T1000 (cell line): ENCODE results near the gene DPH7.
A peak's percentile ranks its signal among the peaks of the same experiment; 100 is the strongest.
"Not testable (repeated sequence)": the region's sequence is repeated elsewhere in the genome, so short reads cannot be mapped to it uniquely, and the experiment has no call there.

Experiments
- DNase-seq: peaks from one replicate; lab custom pipeline; 2025; ENCODE audit warnings: mixed read lengths; lab: John Stamatoyannopoulos, UW

DPH7 gene

DNA sequence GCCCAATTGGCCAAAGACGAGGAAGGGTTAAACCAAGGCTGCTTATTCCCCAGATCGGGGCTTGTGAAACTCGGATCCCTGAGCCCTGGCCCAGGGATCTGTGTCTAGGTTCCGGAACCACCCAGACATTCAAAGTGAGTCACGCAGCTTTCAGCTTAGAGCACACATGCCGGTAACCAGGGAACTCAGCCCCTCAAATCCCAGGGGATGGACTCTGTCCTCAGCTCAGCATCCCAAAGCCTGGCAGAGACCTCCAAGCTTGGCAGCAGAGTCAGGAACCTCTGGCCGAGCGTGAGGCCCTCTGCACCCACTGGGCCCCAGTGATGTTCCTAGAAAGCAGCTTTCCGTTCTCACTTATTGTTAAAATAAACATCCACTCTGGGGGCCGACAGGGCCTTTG lies 33.6 kb downstream of the DPH7 start:
- DNase-seq, result peak; percentile 37

DNA sequence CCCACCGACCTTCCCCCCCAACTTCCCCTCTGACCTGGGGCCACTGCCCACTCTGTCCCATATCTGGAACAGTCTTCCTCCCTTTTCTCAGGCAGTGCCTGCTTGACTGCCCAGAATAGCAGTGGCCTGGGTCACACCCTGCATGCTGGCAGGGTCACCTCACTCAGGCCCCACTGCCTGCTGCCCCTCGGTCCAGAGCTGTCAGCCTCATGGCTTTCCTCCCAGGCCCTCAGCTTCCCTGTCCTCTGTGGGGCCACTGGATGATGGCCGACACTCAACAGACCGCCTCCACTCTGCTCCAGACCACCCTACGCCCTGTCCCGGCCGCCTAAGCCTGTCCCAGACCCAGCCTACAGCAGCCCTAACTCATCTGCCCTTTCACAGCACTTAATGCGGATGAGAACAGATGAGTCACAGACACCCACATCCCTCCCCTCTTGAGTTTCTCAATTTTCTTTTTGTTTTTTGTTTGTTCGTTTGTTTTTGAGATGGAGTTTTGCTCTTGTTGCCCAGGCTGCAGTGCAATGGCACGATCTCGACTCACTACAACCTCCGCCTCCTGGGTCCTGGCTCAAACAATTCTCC lies 34.5 kb downstream of the DPH7 start:
- DNase-seq, result no peak

DNA sequence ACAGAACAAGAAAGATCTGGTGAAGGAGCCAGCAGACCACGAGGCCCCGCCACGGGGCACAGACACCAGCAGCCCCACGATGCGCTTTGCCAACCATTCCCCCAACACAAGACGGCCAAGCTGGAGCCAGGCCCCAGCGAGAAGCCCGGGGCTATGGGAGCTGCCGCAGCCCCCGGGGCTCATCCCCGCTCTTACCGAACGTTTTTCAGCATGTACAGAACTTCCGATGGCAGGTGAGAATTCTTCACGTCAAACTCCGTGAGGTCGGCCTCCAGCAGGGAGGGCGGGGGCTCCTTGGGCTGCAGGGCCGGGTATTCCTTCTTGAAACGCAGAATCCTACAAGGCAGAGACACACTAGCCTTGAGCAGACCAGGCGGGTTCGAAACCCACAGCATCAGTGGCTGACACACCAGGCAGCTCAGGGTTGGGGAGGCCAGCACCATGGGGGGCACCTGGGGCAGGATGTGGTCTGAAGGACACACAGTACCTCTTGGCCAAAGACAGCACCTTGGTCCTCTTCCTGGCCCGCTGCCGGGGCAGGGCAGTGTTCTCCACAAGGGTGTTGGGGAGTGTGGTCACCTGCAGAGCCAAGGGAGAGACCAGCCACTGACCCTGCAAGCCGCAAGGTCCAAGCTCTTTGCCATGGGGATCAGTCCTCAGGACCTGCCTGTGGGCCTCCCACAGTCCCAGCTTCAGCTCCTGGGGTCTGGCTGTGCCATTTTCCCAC lies 35.3 kb downstream of the DPH7 start:
- DNase-seq, result no peak

DNA sequence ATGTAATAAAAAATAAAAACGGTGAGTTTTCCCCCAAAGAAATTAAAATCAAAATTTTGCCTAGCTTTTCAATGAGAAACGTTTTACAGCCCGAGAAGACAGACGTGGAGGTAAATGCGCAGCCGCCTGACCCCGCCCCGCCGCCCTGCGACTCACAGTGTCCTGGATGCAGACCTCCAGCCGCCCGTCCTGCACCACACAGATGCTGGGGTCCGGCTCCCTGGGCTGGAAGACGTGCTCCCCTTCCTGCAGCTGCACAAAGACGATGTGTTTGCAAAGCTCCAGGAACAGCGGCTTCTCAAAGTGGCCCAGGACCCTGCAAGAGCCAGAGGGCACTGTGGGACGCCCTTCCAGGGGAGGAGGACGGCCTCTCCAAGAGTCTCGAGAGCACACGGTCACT lies 36.2 kb downstream of the DPH7 start:
- DNase-seq, result no peak

DNA sequence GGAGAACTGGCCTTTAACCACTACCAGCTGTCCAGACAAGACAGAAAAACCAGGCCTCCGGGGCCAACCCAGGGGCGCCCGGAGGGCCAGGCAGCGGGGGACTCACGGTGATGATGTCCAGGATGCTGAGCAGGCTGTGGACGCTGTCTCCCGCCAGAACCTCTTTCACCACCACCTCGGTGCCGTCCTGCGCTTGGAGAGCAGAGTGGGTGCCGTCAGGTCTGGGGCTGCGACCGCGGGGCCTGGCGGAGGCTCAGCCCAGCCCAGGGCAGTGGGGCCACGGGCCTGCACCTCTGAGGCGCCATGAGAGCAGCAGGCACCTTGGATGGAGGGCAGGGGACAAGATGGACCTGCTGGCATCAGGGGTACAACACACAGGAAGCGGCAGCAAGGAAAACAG lies 38.2 kb downstream of the DPH7 start:
- no peak for DNase-seq

DNA sequence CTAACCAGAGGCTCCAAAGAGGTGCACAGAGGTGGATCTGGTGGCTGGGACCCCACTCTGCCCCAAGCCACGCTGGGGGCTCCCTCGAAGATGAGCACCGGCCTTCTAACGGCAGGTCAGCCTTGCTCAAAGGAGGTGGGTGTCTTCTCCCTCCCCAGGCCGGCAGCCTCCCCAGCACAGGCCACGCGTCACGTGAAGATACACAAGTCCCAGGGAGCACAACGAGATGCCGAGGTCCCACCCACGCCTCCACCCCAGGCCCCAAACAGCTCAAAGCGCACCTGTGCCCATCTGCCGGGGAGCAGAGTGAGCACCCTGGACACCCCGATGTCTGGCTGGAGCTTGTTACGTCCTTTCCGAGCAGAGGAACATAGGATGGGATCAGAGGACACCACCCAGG lies 40.7 kb downstream of the DPH7 start:
- DNase-seq, result no peak

DNA sequence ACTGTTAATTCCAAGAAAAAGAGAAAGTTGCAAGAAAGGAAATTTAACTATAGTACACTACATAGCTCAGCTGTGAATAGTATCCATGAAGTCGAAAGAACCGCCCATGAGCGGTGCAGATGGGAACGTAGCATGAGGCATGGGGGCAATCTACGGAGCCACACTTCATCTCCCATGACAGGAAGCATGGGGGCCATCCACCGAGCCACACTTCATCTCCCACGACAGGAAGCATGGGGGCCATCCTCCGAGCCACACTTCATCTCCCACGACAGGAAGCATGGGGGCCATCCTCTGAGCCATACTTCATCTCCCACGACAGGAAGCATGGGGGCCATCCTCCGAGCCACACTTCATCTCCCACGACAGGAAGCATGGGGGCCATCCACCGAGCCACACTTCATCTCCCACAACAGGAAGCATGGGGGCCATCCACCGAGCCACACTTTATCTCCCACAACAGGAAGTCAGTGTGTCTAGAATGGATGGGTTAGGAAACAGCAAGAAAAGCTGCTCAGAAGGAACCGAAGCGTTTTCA lies 42.1 kb downstream of the DPH7 start:
- not testable (repeated sequence) for DNase-seq

DNA sequence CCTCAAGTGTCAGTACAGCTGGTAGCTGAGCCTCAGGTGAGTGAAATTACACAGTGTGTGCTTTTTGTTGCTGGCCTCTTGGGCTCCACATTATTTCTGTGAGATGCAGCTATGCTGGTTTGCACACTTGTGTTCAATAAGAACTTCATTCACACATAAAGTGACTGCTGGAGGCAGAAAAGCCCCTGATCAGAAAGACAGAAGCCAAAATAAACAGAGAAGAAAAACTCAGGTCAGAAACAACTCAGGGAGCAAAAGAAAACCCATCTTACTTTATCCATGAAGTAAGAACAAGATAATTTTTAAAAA lies 43.7 kb downstream of the DPH7 start:
- no peak for DNase-seq

DNA sequence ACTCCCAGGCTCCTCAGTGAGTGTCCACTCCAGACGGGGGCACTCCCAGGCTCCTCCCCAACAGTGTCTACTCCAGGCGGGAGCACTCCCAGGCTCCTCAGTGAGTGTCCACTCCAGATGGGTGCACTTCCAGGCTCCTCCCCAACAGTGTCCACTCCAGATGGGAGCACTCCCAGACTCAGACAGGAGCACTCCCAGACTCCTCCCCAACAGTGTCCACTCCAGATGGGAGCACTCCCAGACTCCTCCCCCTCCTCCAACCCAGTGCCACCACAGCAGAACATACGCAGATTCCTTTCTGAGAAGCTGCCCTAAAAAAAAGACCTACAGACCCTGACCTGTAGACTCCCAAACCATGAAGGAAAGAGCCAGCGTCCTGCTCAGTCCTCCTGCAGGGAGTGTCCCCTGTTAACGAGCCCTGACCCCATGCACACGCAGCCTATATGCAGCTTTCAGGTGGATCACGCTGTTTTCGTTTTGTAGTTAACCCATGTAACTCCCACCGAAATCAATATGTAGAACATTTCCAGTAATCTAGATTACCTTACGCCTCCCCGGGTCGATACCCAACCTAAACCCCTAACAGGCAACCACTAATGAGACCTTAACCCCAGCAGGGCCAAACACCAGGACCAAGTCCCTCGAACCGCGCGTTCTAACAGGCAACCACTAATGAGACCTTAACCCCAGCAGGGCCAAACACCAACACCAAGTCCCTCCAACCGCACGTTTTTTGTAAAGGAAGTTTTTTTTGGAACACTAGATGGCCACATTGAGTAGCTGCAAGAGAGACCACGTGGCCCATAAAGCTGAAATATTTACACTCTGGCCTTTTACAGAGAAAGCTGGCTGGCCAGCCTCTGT lies 44.2 kb downstream of the DPH7 start:
- DNase-seq, result no peak

DNA sequence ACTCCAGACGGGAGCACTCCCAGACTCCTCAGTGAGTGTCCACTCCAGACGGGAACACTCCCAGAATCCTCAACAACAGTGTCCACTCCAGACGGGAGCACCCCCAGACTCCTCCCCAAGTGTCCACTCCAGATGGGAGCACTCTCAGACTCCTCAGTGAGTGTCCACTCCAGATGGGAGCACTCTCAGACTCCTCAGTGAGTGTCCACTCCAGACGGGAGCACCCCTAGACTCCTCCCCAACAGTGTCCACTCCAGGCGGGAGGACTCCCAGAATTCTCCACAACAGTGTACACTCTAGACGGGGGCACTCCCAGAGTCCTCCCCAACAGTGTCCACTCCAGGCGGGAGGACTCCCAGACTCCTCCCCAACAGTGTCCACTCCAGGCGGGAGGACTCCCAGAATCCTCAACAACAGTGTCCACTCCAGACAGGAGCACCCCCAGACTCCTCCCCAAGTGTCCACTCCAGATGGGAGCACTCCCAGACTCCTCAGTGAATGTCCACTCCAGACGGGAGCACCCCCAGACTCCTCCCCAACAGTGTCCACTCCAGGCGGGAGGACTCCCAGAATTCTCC lies 45.7 kb downstream of the DPH7 start:
- not testable (repeated sequence) for DNase-seq

DNA sequence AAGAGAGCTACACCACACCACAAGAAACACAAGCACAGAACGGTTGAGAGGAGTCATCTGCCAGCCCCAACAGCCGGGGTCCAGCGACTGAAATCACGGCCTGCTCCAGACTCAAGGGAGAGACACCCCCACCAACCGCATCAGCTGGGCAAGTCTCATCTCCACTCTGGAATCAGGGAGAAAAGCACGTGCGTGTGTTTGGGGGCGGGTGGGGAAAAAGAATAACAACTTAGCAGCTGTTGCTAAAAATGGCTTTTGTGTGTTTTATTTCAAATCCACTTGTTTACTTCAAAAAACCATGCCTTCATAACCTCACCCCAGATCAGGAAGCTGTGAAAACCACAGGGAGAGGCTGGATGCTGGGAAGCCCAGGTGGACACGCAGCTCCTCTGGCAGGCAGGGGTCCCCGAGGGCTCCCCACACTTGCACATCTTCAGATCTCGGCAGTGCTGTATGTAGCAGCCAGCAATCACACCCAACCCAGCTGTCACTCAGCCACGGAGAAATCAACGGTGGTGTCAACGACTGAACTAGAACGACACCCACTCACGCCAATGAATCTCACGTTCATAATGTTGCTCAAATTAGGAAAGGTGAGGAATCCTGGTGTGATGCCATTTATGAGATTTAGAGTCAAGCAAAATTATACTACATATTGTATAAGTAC lies 47.5 kb downstream of the DPH7 start:
- DNase-seq, result no peak

DNA sequence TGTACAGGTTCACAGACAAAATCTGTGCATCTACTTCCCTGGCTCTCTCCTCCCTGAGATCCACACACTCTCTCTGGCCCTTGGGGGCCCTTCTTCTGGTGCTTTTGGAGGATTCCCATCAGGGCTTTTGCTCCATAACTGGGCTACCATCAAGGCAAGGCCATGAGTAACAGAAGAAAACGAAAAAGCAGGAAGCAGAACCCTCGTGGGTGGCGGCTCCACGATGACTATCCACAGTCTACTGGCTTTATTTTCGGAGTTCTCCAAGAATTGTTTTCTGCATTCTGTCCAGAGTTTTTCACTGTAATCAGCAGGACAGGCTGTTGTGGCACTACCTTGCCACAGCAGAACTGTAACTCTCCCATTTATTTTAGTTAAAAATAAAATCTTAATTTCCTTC lies 48.4 kb downstream of the DPH7 start:
- no peak for DNase-seq

DNA sequence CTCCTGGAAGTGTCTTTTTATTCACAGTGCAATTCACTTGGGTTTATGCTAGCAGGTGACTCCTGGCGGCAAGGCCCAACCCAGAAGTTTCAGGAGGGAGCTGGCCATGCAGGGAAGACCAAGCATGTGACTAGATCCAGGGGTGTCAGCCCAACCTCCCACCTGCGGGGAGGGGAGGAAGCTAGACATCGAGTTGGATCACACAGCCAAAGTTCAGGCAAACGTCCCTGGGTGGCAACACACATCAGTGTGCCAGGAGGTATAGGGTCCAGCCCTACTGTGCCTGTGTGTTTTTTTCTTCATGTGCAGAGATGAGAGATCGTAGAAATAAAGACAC lies 53.8 kb downstream of the DPH7 start:
- no peak for DNase-seq

DNA sequence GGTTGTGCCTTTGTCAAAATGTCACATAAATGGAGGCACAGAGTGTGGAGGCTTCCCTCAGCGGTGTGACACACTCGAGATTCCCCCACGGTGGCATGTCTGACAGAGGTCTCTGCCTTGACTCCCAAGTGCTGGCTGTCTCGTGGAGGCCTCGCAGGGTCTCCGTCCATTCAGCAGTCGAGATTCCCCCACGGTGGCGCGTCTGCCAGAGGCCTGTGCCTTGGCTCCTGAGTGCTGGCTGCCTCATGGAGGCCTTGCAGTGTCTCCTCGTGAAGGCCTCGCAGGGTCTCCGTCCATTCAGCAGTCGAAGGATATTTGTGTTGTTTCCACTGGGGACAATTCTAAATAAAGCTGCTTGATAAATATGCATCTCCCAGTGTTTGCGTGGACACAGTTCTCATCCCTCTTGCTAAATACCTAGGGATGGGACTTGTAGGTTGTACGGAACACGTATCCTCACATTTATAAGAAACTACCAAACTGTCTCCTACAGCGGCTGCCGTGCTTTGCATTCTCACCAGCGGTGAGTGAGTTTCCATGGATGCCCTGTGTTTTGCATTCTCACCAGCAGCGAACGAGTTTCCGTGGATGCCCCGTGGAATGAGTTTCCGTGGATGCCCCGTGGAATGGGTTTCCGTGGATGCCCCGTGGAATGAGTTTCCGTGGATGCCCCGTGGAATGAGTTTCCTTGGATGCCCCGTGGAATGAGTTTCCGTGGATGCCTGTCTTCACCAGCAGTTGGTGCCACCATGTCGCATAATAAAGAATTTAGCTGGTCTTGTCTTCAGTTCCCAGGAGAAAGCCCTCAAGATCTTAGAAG lies 54.4 kb downstream of the DPH7 start:
- DNase-seq, result no peak

DNA sequence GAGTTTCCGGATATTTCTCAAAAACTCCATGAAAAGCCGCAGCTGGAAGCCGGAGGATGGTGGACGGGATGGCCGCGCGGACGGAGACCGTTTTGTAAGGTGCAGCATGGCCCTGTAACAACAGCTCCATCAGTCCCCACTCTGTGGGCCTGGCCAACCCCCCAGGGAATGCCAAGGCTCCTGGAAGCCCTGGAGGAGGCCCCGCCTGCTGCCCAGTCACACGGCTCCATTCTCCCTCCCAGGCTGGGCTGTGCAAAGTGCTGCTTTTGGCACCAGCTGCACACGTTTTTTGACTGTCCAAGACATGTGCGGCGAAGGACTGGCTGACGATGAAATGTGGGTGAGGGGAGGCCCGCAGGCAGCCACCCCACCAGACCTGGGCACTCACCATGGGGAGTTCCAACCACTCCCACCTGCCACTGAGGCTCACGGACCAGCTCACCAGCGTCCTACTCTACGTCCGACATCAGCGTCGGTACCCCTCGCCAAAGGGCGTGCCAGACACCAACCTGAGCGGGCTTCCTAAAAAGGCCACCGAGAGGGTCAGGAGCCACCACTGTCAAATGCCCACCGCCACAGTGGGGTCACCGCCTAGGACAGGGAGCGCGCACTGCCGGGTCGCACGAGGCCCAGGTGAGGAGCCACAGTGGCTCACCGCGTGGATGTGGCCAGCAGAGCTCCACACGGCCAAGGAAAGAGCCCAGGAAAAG lies 55.8 kb downstream of the DPH7 start:
- no peak for DNase-seq

DNA sequence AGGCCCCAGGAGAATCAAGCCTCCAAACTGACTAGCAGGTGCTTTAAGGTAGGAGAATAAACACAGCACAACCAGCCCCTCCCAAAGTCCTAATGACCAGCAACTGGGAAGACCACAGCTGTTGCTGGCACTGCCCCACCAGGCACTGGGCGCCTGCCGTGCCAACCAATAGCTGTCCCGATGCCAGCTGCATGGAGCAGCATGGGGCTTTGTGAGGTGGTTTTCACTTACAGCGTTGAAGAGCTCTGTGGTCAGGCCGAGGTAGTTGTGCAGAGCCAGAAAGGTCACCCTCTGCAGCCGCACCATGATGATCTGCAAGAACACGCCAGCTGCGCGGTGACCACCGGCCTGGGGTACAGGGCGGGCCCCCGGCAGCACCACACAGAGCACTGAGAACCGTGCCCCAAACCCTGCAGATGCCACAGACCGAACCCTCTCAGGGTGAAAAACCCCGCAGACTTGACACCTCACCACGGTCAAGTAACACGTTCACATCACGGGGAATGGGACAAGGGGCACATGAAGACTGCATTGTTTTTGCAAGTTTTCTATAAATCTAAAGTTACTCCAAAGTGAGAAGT lies 57.2 kb downstream of the DPH7 start:
- no peak for DNase-seq

DNA sequence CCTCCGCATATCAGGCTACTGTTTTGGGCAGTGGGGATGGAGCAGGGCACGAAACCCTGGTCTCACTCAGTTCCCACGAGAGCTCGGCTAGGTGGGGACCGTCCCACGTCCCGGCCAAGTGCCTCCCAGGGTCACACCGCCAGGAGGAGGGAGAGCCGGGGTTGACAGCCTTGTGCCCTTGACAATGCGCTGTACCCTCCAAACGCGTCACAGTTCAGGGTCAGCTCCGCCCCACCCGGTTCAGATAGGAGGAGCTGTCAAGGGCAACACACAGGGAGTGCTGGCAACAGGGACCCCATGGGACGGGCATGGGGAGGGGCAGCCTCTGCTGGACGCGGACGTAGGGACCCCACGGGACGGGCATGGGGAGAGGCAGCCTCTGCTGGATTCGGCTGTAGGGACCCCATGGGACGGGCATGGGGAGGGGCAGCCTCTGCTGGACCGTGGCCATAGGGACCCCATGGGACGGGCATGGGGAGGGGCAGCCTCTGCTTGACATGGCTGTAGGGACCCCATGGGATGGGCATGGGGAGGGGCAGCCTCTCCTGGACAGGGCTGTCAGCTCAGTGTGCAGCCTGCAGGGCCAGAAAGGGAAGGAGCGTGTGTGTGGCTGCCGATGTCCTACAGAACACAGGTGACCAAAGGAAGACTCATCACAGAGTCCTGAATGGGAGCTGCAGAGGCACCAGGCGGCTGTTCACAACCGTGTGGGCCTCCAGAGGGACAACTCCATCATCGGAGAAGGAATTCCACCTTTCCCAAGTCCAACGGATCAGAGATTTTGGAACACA lies 57.9 kb downstream of the DPH7 start:
- DNase-seq, result no peak

DNA sequence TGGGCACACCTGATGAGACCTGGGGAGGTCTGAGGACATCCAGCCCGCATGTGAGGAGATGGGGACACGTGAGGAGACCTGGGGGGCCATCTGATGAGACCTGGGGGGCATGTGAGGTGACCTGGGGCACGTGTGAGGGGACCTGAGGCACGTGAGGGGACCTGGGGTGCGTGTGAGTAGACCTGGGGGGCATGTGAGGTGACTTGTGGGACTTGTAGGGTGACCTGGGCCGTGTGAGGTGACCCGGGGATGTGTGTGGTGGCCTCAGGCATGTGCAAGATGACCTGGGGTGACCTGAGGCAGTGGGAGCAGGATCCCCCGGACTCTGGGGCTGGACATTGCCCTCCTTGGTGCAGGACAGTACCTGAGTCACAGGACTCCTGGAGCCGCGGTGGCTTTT lies 59.2 kb downstream of the DPH7 start:
- no peak for DNase-seq

DNA sequence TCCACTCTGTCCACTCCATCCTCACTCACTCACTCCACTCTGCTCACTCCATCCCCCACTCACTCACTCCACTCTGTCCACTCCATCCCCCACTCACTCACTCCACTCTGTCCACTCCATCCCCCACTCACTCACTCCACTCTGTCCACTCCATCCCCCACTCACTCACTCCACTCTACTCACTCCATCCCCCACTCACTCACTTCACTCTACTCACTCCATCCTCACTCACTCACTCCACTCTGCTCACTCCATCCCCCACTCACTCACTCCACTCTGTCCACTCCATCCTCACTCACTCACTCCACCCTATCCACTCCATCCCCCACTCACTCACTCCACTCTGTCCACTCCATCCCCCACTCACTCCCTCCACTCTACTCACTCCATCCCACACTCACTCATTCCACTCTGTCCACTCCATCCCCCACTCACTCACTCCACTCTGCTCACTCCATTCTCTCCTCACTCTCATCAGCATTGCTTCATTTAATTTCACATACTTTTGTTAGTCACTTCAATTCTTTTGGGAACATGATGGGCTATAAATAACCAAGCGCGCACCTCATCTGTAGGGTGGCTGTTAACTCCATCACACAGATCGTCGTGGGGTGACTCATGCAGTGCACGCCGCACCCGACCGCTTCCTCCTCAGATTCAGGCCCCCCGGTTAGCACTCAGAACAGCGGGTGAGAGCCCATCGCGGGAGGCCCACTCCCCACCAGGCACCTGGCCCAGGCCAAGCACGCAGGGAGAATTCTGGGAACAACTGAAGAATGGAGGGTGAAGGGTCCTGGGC lies 59.9 kb downstream of the DPH7 start:
- DNase-seq, result not testable (repeated sequence)
